Stomach (tissue), 9 donors: Measurements from ENCODE around the gene CMTM4. TPM values are rescaled to one million over a fixed set of nuclear protein-coding genes. Genes with fewer than 3 reads are reported as not detected.
"Not testable (repeated sequence)": the region's sequence is repeated elsewhere in the genome, so short reads cannot be mapped to it uniquely, and the experiment has no call there.

Experiments
- DNase-seq, 2 donors: peaks; one replicate each; pipeline versions ENCODE4 v3.0.0 to v3.0.0-alpha.2; 2013 to 2019
- H3K27ac ChIP-seq, 5 donors: fragments of 200-600 bp in 4 of 5; sonication (generic) in 4 of 5; one replicate each; pipeline ENCODE4 v1.5.1; 2013 to 2019; ENCODE audit warnings: mild to moderate bottlenecking in 1 of 5, moderate library complexity in 1 of 5
- H3K27me3 ChIP-seq, 3 donors: fragments of 200-600 bp; sonication (generic); one replicate each; pipeline ENCODE4 v1.5.1; 2017 to 2019; ENCODE audit warnings: mixed run types in 1 of 3
- H3K36me3 ChIP-seq, 4 donors: fragments of 200-600 bp; sonication (generic); 1 replicate in 3 of 4; 2 replicates in 1 of 4; pipeline ENCODE4 v1.5.1; 2016 to 2019
- H3K4me1 ChIP-seq, 4 donors: fragments of 200-600 bp; sonication (generic); one replicate each; pipeline ENCODE4 v1.5.1; 2016 to 2019
- H3K4me3 ChIP-seq, 4 donors: fragments of 200-600 bp; sonication (generic) in 3 of 4; one replicate each; pipeline ENCODE4 v1.5.1; 2016 to 2019; ENCODE audit warnings: mild to moderate bottlenecking in 1 of 4
- H3K9me3 ChIP-seq, 4 donors: fragments of 200-600 bp; sonication (generic); one replicate each; pipeline ENCODE4 v1.5.1; 2016 to 2019
- CTCF ChIP-seq, 7 experiments: fragments of 450-650 bp in 4 of 7; fragments of 200-600 bp in 3 of 7; sonication (generic) in 3 of 7; IDR thresholded peaks; one replicate each; pipeline ENCODE4 v1.5.1; 2016 to 2019; ENCODE audit warnings: antibody characterized with exemption in 7 of 7, control low read depth in 2 of 7, mild to moderate bottlenecking in 1 of 7
- EP300 ChIP-seq: sonication (generic); formaldehyde crosslinking; IDR thresholded peaks from one replicate; pipeline ENCODE4 v1.6.1; 2017; ENCODE audit warnings: antibody characterized with exemption
- POLR2A ChIP-seq, 4 donors: fragments of 450-650 bp; IDR thresholded peaks; one replicate each; pipeline ENCODE4 v1.6.1; 2016; ENCODE audit warnings: antibody characterized with exemption in 4 of 4, control low read depth in 2 of 4, mild to moderate bottlenecking in 1 of 4, moderate library complexity in 1 of 4
- POLR2AphosphoS5 ChIP-seq, 3 donors: sonication (generic); formaldehyde crosslinking; IDR thresholded peaks; one replicate each; pipeline ENCODE4 v1.6.1; 2016; ENCODE audit warnings: antibody characterized with exemption in 3 of 3
- WGBS, 5 donors: extraction: QIAGEN DNeasy Blood & Tissue Kit in 3 of 5; methylation state at CpG; one replicate each; pipeline versions ENCODE4 v1.1.5 to v1.1.7; 2013 to 2018; 5-methylcytosine and 5-hydroxymethylcytosine counted together
- intact Hi-C: fragments of 100-400 bp; cut with DNase I; formaldehyde crosslinking; loops from one replicate; pipeline ENCODE4 v1.15.1; 2023; ENCODE audit warnings: low total_unique reads
- polyA plus RNA-seq, 3 donors: library from polyadenylated mRNA; stranded (reverse); fragments of 200-250 nt; gene quantifications; one replicate each; pipeline ENCODE4 v1.2.3, GENCODE V29; 2013
- total RNA-seq, 5 donors: library from RNA; depleted of rRNA; stranded (reverse); fragments of >200 nt; gene quantifications; one replicate each; pipeline versions ENCODE4 v1.1.0 to v1.2.3, GENCODE V29; 2014 to 2016
- donor health status: healthy with polysubstance abuse.
- donor health status: Bipolar disorder and iron deficiency.
- donor health status: healthy.

The CMTM4 gene
- total and polyA plus RNA-seq, 8 donors: 10.5 to 244 (median 42.1) TPM

- Histone ChIP-seq H3K36me3 (peaks cover 0 to 17% (median 5%) of the 10 kb centered on the region in 4 donors), H3K27ac (no peak overlapping the region), H3K4me1 (peaks cover 7 to 32% (median 14%) of the 10 kb centered on the region in 4 donors), H3K27me3 (no peaks in the 10 kb centered on the region), H3K9me3 (no peaks in the 10 kb centered on the region), H3K4me3 (no peak overlapping the region)
- intact Hi-C loops: no loop called here
- TF ChIP-seq POLR2A (IDR thresholded peaks at IDR 0.05) (no peak), CTCF (IDR thresholded peaks at IDR 0.05) (no peak), EP300 (no peak), POLR2AphosphoS5 (IDR thresholded peaks at IDR 0.05) (no peak)
- WGBS, 5 donors: 83 to 96% (median 91%) methylated on average over 4 of the region's 4 CpGs
- no peak for DNase-seq
These were observed 61.9 kb downstream of the CMTM4 start for GRCh38 chr16:66634527-66635196.

- Histone ChIP-seq H3K36me3 (peaks cover 0 to 30% (median 5%) of the 10 kb centered on the region in 4 donors), H3K4me1 (peaks cover 6 to 23% (median 11%) of the 10 kb centered on the region in 4 donors), H3K27ac (peak overlapping the region in 1 of 5 donors; percentile 56)
- H3K27me3 ChIP-seq, DNase-seq, H3K4me3 ChIP-seq, intact Hi-C loops, H3K9me3 ChIP-seq: not testable (repeated sequence)
- WGBS, 5 donors: 91 to 99% (median 93%) methylated on average over 3 to 4 of the region's 4 CpGs
These were observed 65.0 kb downstream of the CMTM4 start for GRCh38 chr16:66631558-66631957.

GRCh38 chr16:66630561-66631260 lies 65.8 kb downstream of the CMTM4 start:
- WGBS, 5 donors: 96 to 98% (median 97%) methylated on average over 16 to 31 of the region's 49 CpGs; no CpG with 5 or more reads in 1 of the 5 donors
- DNase-seq, H3K27ac ChIP-seq, intact Hi-C loops, H3K4me3 ChIP-seq, H3K9me3 ChIP-seq, H3K27me3 ChIP-seq: not testable (repeated sequence)
- peaks cover 0 to 28% (median 5%) of the 10 kb centered on the region in 4 donors for H3K36me3 ChIP-seq
- peaks cover 0 to 23% (median 8%) of the 10 kb centered on the region in 4 donors for H3K4me1 ChIP-seq

DNA sequence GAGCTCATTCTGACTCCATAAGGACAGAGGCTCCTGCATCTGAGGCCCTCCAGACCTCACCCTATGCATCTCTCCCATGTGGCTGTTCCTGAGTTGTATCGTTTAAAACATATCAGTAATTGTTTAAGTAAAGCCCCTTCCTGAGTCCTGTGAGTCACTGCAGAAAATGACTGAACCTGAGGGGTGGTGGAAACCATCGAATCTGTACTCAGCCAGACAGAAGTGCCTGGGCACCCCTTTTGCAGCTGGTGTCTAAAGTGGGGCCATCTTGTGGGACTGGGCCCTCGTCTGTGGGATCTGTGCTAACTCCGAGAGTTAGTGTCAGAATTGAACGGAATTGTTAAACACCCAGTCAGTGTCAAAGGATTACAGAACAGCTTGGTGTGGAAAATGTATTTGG lies 66.7 kb downstream of the CMTM4 start:
- 82 to 93% (median 89%) methylated on average over 5 of the region's 5 CpGs for WGBS, 5 donors
- Histone ChIP-seq H3K9me3 (no peaks in the 10 kb centered on the region), H3K4me3 (no peak overlapping the region), H3K36me3 (peaks cover 0 to 22% (median under 1%) of the 10 kb centered on the region in 4 donors), H3K27ac (no peak overlapping the region), H3K27me3 (no peaks in the 10 kb centered on the region), H3K4me1 (peaks cover 0 to 18% (median 8%) of the 10 kb centered on the region in 4 donors)
- intact Hi-C loops: no loop called here
- DNase-seq: no peak
- TF ChIP-seq POLR2A (IDR thresholded peaks at IDR 0.05) (no peak), POLR2AphosphoS5 (IDR thresholded peaks at IDR 0.05) (no peak)

- WGBS, 5 donors: 80 to 87% (median 87%) methylated on average over 17 of the region's 17 CpGs
- Histone ChIP-seq H3K36me3 (peaks cover 0 to 23% (median 10%) of the 10 kb centered on the region in 4 donors), H3K4me1 (peaks cover 0 to 11% (median 8%) of the 10 kb centered on the region in 4 donors)
- DNase-seq, H3K4me3 ChIP-seq, H3K9me3 ChIP-seq, intact Hi-C loops, H3K27me3 ChIP-seq, H3K27ac ChIP-seq: not testable (repeated sequence)
These were observed 68.7 kb downstream of the CMTM4 start for GRCh38 chr16:66627611-66628378.

DNA sequence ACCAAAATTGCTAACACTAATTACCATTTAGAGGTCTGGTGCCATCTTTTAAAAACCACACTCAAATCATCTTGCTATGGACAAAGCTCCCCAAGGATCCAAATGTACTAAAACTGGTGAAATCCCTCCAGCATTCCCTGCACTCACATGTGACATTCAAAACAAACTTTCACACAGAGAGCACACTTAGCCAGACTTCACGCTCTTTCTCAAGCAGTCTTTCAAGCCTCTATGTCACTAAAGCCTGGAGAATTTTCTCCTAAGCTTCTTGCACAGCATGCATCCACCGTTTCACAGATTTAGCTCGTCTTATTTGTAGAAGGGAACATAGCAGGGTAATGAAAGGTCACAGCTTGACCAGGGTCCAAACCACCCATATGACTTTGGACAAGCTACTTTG lies 72.8 kb downstream of the CMTM4 start:
- H3K4me1 ChIP-seq: peaks cover 5 to 17% (median 8%) of the 10 kb centered on the region in 4 donors
- no peak for DNase-seq
- H3K27me3 ChIP-seq: no peaks in the 10 kb centered on the region
- intact Hi-C loops: no loop called here
- no peak overlapping the region for H3K27ac ChIP-seq
- TF ChIP-seq CTCF (IDR thresholded peaks at IDR 0.05) (no peak), POLR2AphosphoS5 (IDR thresholded peaks at IDR 0.05) (no peak), POLR2A (IDR thresholded peaks at IDR 0.05) (no peak), EP300 (no peak)
- WGBS, 5 donors: 69 to 85% (median 81%) methylated on average over 3 of the region's 3 CpGs
- no peak overlapping the region for H3K4me3 ChIP-seq
- no peaks in the 10 kb centered on the region for H3K9me3 ChIP-seq
- peaks cover 11 to 42% (median 34%) of the 10 kb centered on the region in 4 donors for H3K36me3 ChIP-seq
